SIG-M5 (cell line): ENCODE data around the gene PSMC4.

ENCODE experiments used
- DNase-seq: peaks from one replicate; lab custom pipeline; 2025; lab: John Stamatoyannopoulos, UW

The PSMC4 gene

GRCh38 chr19:39970675-39971379, at the start of gene PSMC4:
Gene PSMC4, plus strand, starts transcription at chr19:39971165. Its CDS starts 38 bp downstream, at chr19:39971203.
- DNase-seq: peak; percentile 84

- DNase-seq: no peak
These were observed 47.1 kb upstream of the PSMC4 start for GRCh38 chr19:39923862-39924261.

GRCh38 chr19:39924389-39924788, 46.6 kb upstream of the PSMC4 start:
- DNase-seq: no peak

GRCh38 chr19:39924952-39925351, 46.0 kb upstream of the PSMC4 start:
- DNase-seq: no peak

GRCh38 chr19:39926170-39926760, 44.7 kb upstream of the PSMC4 start:
- DNase-seq: no peak

- DNase-seq: no peak
These were observed 43.9 kb upstream of the PSMC4 start for GRCh38 chr19:39927076-39927475.

- no peak for DNase-seq
These were observed 43.2 kb upstream of the PSMC4 start for GRCh38 chr19:39927524-39928356.

- DNase-seq: no peak
These were observed 42.6 kb upstream of the PSMC4 start for GRCh38 chr19:39928357-39928725.

- no peak for DNase-seq
These were observed 41.2 kb upstream of the PSMC4 start for GRCh38 chr19:39929750-39930149.

- no peak for DNase-seq
These were observed 36.2 kb upstream of the PSMC4 start, which contains the start of gene FCGBP for GRCh38 chr19:39934584-39935363. Gene FCGBP, minus strand, starts transcription at chr19:39934634.

GRCh38 chr19:39935364-39935661, 35.7 kb upstream of the PSMC4 start:
- DNase-seq: no peak

- DNase-seq: no peak
These were observed 34.9 kb upstream of the PSMC4 start for GRCh38 chr19:39936020-39936419.

GRCh38 chr19:39936622-39937021, 34.3 kb upstream of the PSMC4 start:
- DNase-seq: no peak

- DNase-seq: no peak
These were observed 33.8 kb upstream of the PSMC4 start for GRCh38 chr19:39937094-39937720.

- no peak for DNase-seq
These were observed 33.2 kb upstream of the PSMC4 start for GRCh38 chr19:39937787-39938186.

- DNase-seq: no peak
These were observed 31.4 kb upstream of the PSMC4 start for GRCh38 chr19:39939556-39939955.

- no peak for DNase-seq
These were observed 30.6 kb upstream of the PSMC4 start for GRCh38 chr19:39940221-39940833.

GRCh38 chr19:39941151-39941550, 29.8 kb upstream of the PSMC4 start:
- DNase-seq: no peak

GRCh38 chr19:39941615-39942365, 29.2 kb upstream of the PSMC4 start:
- peak; percentile 79 for DNase-seq

- DNase-seq: no peak
These were observed 28.6 kb upstream of the PSMC4 start for GRCh38 chr19:39942366-39942730.

GRCh38 chr19:39943586-39943985, 27.4 kb upstream of the PSMC4 start:
- DNase-seq: no peak
